Renal pelvis (tissue), 12 donors: Measurements from ENCODE around the gene PSMB5. TPM values are rescaled to one million over a fixed set of nuclear protein-coding genes. Genes with fewer than 3 reads are reported as not detected.

Experiments
- DNase-seq: peaks from one replicate; pipeline ENCODE4 v3.0.0-alpha.2; 2013
- long read RNA-seq, 16 experiments: transcript quantifications; one replicate each; lab custom pipeline, GENCODE V29; 2026
- polyA plus RNA-seq, 3 donors: library from polyadenylated mRNA; unstranded; fragments of 120-200 nt; gene quantifications; one replicate each; pipeline ENCODE4 v1.2.1, GENCODE V29; 2013; ENCODE audit not compliant: insufficient read length in 3 of 3

The PSMB5 gene
- polyA plus RNA-seq = 100 to 1,000 TPM; 207 to 269 (median 224) TPM
- long read RNA-seq, donor 1, transcript PSMB5-206 (3 exons, 444 nt) = minor isoform, 8 of 204 reads
- long read RNA-seq, donor 1, transcript PSMB5-202 (3 exons, 1,294 nt) = major isoform, 149 of 204 reads
- long read RNA-seq, donor 1, partial matches to known transcripts = 42 of 204 reads
- long read RNA-seq, donor 1, other reads (novel, unspliced or antisense) = 0 of 204 reads
- long read RNA-seq, donor 2, transcript PSMB5-206 (3 exons, 444 nt) = minor isoform, 7 of 324 reads
- long read RNA-seq, donor 2, transcript PSMB5-202 (3 exons, 1,294 nt) = major isoform, 227 of 324 reads
- long read RNA-seq, donor 2, partial matches to known transcripts = 71 of 324 reads
- long read RNA-seq, donor 2, other reads (novel, unspliced or antisense) = 11 of 324 reads
- long read RNA-seq, donor 3, transcript PSMB5-202 (3 exons, 1,294 nt) = major isoform, 163 of 265 reads
- long read RNA-seq, donor 3, transcript PSMB5-206 (3 exons, 444 nt) = minor isoform, 6 of 265 reads
- long read RNA-seq, donor 3, partial matches to known transcripts = 85 of 265 reads
- long read RNA-seq, donor 3, other reads (novel, unspliced or antisense) = 6 of 265 reads
- long read RNA-seq, donor 4, transcript PSMB5-202 (3 exons, 1,294 nt) = major isoform, 183 of 295 reads
- long read RNA-seq, donor 4, transcript PSMB5-206 (3 exons, 444 nt) = minor isoform, 14 of 295 reads
- long read RNA-seq, donor 4, partial matches to known transcripts = 84 of 295 reads
- long read RNA-seq, donor 4, other reads (novel, unspliced or antisense) = 7 of 295 reads
- long read RNA-seq, donor 5, transcript PSMB5-206 (3 exons, 444 nt) = minor isoform, 6 of 101 reads
- long read RNA-seq, donor 5, transcript PSMB5-202 (3 exons, 1,294 nt) = major isoform, 71 of 101 reads
- long read RNA-seq, donor 5, partial matches to known transcripts = 22 of 101 reads
- long read RNA-seq, donor 5, other reads (novel, unspliced or antisense) = 0 of 101 reads
- long read RNA-seq, donor 6, transcript PSMB5-202 (3 exons, 1,294 nt) = major isoform, 113 of 172 reads
- long read RNA-seq, donor 6, transcript PSMB5-206 (3 exons, 444 nt) = minor isoform, 5 of 172 reads
- long read RNA-seq, donor 6, partial matches to known transcripts = 41 of 172 reads
- long read RNA-seq, donor 6, other reads (novel, unspliced or antisense) = 10 of 172 reads
- long read RNA-seq, donor 7, transcript PSMB5-206 (3 exons, 444 nt) = minor isoform, 6 of 255 reads
- long read RNA-seq, donor 7, transcript PSMB5-202 (3 exons, 1,294 nt) = major isoform, 157 of 255 reads
- long read RNA-seq, donor 7, partial matches to known transcripts = 87 of 255 reads
- long read RNA-seq, donor 7, other reads (novel, unspliced or antisense) = 0 of 255 reads
- long read RNA-seq, donor 8, transcript PSMB5-202 (3 exons, 1,294 nt) = major isoform, 81 of 156 reads
- long read RNA-seq, donor 8, partial matches to known transcripts = 67 of 156 reads
- long read RNA-seq, donor 8, other reads (novel, unspliced or antisense) = 5 of 156 reads
- long read RNA-seq, donor 9, transcript PSMB5-202 (3 exons, 1,294 nt) = major isoform, 179 of 347 reads
- long read RNA-seq, donor 9, transcript PSMB5-206 (3 exons, 444 nt) = minor isoform, 13 of 347 reads
- long read RNA-seq, donor 9, partial matches to known transcripts = 141 of 347 reads
- long read RNA-seq, donor 9, other reads (novel, unspliced or antisense) = 7 of 347 reads
- long read RNA-seq, donor 10, transcript PSMB5-205 (4 exons, 1,117 nt) = minor isoform, 6 of 222 reads
- long read RNA-seq, donor 10, transcript PSMB5-202 (3 exons, 1,294 nt) = major isoform, 106 of 222 reads
- long read RNA-seq, donor 10, transcript PSMB5-206 (3 exons, 444 nt) = minor isoform, 8 of 222 reads
- long read RNA-seq, donor 10, partial matches to known transcripts = 100 of 222 reads
- long read RNA-seq, donor 10, other reads (novel, unspliced or antisense) = 0 of 222 reads
- long read RNA-seq, donor 11, transcript PSMB5-202 (3 exons, 1,294 nt) = major isoform, 94 of 129 reads
- long read RNA-seq, donor 11, partial matches to known transcripts = 28 of 129 reads
- long read RNA-seq, donor 11, other reads (novel, unspliced or antisense) = 0 of 129 reads
- long read RNA-seq, donor 12, transcript PSMB5-206 (3 exons, 444 nt) = minor isoform, 11 of 353 reads
- long read RNA-seq, donor 12, transcript PSMB5-202 (3 exons, 1,294 nt) = major isoform, 217 of 353 reads
- long read RNA-seq, donor 12, partial matches to known transcripts = 107 of 353 reads
- long read RNA-seq, donor 12, other reads (novel, unspliced or antisense) = 8 of 353 reads
- long read RNA-seq, donor 13, transcript PSMB5-202 (3 exons, 1,294 nt) = major isoform, 72 of 166 reads
- long read RNA-seq, donor 13, partial matches to known transcripts = 86 of 166 reads
- long read RNA-seq, donor 13, other reads (novel, unspliced or antisense) = 0 of 166 reads
- long read RNA-seq, donor 14 = 0 reads
- long read RNA-seq, donor 15 = 0 reads
- long read RNA-seq, donor 16, transcript PSMB5-202 (3 exons, 1,294 nt) = major isoform, 231 of 350 reads
- long read RNA-seq, donor 16, transcript PSMB5-206 (3 exons, 444 nt) = minor isoform, 7 of 350 reads
- long read RNA-seq, donor 16, partial matches to known transcripts = 92 of 350 reads
- long read RNA-seq, donor 16, other reads (novel, unspliced or antisense) = 11 of 350 reads

DNA sequence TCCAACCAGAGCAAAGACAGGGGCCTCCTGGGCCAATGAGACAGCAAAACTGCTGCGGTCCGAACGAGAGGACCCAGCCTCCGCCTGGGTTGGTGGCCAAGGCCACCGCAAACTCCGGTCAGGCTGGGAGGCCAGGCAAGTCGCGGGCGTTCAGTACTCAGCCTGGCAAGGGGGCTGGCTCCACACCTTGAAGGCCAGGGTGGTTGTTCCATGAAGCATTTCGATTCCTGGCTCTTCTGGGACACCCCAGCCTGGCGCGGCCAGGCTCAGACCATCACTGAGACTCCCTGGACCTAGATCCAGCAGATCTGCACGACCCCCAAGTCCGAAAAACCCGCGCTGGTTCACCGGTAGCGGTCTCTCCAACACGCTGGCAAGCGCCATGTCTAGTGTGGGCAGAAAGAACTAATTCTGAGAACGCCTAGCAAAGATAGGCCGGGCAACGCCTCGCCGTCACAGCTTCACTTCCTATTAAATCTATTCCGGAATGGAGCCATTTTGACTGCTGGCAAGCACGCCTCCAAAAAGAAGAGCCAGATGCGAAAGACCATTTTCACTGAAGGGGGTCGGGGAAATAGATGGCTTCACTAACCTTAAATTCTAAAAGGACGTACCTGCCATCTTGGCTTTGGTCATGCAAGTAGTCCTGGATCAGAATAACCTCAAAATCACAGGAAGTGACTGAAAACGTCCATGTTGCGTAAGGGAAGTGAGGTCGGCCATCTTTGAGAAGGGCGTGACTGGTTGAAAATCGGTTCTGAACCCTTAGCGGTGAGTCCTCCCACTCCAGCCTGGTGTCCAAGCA is at the start of gene PSMB5:
PSMB5 (minus strand) TSS at position 403 of the 805 bp plus-strand sequence; CDS start at position 384, 19 bp downstream.
- DNase-seq = peak; percentile 95

DNA sequence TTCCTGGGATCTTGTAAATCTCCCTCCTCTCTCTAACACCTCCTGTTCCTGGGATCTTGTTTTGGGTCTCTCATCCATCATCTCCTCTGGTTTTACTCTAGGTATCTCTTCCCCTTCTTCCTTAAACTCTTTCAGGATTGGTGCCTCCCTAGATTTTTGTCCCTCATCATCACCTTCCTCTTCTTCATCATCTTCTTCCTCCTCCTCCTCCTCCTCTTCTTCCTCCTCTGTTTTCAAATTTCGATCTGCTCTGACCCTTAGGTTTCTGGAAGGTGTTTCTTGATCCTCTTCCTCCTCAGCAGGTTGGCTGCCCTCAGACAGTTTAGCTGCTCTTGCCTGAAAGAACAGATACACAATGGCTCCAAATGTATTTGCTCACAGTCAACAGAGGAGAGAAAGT is 45.8 kb upstream of the PSMB5 start:
- DNase-seq = no peak

DNA sequence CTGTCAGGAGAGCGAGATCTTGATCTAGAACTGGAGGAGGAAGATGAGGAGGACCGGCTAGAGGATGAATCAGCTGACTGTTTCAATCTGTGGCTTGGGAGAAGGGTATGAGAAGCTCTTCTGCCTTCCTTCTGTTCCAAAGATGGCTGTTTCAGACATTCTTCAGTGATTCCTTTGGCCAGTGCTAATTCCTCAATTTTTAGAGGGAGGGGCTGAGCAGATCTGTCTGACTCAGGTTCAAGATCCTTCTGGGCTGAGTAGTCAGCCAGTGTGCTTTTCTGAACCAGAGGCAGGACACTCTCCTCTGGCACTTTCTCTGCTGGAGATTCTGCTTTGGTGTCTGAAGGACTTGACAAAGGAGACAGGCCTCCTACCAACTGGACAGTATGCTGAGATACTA is 45.0 kb upstream of the PSMB5 start:
- no peak for DNase-seq

- DNase-seq = no peak
These were observed 44.0 kb upstream of the PSMB5 start for GRCh38 chr14:23078692-23079116.

GRCh38 chr14:23077962-23078361 is 43.3 kb upstream of the PSMB5 start:
- DNase-seq = no peak

DNA sequence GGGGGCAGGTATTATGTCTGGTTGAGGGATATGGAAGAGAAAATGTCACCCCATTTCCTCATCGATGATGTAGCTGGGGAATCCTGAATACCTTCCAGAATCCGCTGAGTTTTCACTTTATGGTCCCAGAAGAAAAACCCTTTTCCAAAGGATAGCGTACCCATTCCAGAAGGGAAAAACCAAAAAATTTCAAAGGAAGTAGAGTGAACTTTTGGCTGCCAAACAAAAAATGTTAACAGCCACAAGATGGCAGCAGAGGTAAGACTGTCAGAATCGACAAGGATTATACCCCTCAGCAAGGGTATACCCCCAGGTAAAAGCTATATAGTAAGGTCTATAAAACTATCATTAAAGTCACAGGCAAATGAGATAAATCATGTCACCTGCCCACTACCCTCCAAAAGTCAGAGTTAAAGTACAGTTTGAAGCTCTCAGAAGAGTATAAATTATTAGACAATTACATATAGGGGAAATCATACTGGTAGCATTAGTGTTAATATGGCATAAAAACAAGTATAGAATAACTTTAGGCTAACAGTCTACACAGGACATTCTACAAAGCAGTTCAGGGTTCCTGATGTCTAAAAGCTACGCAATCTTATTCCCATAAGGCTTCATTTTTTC is 42.2 kb upstream of the PSMB5 start:
- no peak for DNase-seq

DNA sequence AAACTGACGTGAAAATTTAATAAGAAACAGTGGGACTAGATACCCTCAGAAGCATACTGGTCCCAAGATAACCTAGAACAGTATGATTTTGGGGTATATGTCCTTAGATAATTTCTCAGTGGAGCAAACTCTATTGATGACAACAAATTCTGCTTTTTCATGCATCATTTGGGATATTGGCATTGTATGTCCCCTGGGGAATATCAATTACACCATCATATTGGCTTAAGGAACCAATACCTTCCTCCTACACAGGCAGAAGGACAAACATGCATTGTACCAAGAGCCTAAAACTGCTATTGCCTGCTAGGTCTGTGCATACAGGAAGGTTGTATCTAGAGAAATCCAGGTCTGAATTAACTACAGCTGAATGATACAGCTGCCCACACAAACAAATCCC is 40.2 kb upstream of the PSMB5 start:
- DNase-seq = no peak

GRCh38 chr14:23071921-23072539 is 37.3 kb upstream of the PSMB5 start:
- no peak for DNase-seq

GRCh38 chr14:23071244-23071920 is 36.7 kb upstream of the PSMB5 start:
- DNase-seq = peak; percentile 90

DNA sequence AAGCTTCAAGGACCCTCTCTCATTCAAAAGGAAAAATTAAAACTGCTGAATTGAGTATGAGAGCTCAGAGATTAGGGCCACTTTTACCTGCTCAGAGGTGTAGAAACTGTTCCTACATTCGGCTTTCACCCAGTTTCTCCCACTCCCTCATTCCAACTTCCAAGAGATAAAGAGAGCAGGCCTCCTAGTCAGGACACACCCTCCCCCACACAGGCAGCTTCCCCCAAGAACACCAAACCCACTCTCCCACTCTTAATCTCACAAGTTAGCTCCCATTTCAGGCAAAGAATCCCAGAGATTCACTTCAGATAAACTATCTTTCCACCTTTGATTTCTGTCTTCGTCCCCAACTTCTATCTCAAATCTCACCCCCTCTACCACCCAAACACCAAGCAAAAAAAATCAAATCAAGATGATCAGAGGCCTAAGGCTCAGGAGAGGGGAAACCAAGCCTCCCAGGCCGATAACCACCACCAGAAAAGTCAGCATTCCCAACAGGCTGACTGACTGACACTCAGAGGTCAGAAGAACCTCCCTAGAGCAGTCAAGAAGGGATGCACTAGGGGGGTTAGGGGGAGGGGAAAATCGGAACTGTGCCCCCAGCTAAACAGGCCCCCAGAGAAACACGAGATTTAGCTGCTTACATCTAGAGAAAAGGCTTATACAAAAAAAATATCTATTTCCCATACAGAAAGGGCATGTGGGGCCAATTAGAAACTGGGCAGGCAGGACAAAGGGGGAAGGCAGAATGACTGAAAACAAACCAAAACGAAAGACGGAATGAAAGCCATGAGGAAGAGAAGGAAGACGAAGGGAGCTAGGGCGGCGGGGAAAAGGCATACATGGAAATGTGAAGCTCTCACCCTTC is 35.8 kb upstream of the PSMB5 start:
- DNase-seq = no peak

DNA sequence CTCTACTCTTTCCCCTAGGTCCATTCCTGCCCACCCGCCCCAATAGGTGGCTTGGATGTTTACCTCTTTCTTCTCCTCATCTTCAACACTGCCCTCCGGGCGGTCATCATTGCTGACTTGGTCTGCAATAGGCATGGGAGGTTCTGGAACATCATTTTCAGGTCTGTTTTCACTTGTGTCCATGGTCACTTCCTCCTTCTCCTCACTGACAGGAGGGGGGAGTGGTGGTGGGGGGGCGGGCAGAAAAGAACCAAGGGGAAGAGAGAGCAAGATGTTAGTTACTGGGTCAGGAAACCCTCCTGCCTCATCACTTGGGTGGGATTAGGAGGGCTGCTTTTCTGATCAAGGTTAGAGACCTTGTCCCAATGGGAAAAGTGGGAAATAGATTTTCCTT is 34.7 kb upstream of the PSMB5 start:
- no peak for DNase-seq

GRCh38 chr14:23068789-23069412 is 34.2 kb upstream of the PSMB5 start:
- DNase-seq = peak; percentile 92

DNA sequence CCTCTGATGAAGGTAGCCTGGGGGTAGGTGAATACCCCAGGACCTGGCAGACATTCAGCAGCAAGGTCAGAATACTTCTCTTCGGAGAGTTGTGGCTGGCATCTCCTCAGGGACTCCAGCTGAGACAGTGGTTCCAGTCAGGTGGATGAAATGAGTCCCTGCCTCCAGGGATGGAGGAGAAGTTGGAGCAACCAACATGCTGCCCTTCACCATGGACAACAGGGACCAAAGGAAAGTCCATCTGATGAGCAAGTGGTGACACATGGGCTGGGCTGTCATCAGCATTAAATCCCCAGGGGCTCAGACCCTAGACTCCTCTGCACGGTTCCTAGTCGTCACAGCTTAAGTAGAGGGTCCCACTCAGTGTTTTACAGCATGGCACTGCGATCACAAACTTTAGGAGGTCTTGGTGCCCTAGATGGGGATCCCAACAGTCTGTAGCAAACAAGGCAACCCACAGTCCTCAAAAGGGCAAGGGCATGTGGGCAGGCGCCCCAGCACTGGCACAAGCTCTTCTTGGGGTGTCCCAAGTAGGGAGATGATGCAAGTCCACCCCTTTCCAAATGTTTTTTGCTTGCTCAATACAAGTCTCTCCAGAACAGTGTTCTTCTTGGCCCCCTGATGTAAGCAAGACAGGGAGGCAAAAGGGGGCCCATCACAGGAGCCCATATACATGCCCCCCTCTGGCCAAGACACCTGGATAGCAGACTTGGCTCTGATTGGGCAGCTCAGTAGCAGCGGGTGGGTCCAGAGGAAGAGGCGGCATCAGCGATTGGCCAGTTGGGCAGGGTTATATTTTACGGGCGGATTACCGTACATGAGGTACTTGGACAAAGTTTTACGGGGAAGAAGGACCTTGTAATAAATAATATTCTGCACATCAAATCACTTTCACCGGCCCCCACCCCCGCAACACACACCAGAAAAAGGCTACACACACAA is 33.4 kb upstream of the PSMB5 start:
- DNase-seq = no peak
